GM18873 (cell line): Measurements from ENCODE around the gene SLC6A6.

Source experiments
- ATAC-seq: cut with Tn5 transposase; IDR thresholded peaks from one replicate; pipeline ENCODE4 v1.9.1; 2021; ENCODE audit warnings: mild to moderate bottlenecking, moderate library complexity, moderate number of reproducible peaks; ENCODE audit not compliant: unreplicated experiment, low FRiP score

The SLC6A6 gene

DNA sequence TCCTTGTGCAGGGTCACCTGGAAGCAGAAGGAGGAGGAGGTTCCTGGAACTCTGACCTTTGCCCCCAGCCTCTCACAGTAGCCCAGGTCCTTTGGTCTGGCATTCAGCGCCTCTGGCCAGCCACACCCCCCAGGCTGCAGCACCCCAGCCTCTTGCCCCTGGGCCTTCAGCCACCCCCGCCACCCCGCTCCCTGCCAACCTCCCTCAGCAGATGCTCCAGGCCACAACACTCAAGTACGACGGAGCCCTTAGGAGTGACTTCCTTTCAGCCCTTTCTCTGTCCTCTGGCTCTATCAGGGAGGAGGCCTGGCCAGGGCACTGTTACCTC lies 92.5 kb downstream of the SLC6A6 start:
- no peak for ATAC-seq

DNA sequence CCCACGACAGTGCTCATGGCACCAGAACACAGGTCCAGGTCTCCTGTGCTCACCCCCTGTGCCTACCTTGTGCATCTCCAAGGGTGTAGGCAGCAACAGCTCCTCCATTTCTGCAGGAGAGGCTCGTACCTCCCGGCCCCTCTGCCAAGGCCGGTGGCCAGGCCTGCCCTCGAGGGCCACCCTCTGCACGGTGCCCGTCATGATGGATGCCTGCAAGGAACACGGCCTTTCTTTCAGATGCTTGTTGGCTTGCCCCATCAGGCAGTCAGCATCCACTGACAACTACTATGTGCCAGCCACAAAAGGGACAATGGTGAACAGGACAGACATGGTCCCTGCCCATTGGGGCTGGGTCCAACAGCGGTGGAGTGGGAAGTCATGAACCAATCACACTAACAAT lies 93.9 kb downstream of the SLC6A6 start:
- ATAC-seq = no peak

DNA sequence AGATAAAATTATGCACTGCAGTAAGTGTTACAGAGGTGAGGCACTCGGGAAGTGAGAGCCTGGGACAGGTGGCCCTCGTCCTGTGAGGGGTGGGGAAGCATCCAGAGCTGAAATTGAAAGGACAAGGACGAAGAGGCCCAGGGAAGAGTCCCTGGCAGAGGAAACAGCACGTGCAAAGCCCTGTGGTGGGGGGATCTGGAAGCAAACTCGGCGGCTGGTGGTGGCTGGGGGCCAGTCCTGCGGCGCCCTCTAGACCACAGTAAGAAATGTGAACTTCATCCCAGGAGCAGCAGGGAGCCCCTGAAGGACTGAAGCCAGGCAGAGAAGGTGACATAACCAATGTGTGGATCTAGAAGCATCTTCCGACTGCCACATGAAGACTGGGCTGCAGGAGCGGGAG lies 94.9 kb downstream of the SLC6A6 start:
- ATAC-seq = no peak

GRCh38 chr3:14502472-14502871 lies 100.1 kb downstream of the SLC6A6 start:
- no peak for ATAC-seq

DNA sequence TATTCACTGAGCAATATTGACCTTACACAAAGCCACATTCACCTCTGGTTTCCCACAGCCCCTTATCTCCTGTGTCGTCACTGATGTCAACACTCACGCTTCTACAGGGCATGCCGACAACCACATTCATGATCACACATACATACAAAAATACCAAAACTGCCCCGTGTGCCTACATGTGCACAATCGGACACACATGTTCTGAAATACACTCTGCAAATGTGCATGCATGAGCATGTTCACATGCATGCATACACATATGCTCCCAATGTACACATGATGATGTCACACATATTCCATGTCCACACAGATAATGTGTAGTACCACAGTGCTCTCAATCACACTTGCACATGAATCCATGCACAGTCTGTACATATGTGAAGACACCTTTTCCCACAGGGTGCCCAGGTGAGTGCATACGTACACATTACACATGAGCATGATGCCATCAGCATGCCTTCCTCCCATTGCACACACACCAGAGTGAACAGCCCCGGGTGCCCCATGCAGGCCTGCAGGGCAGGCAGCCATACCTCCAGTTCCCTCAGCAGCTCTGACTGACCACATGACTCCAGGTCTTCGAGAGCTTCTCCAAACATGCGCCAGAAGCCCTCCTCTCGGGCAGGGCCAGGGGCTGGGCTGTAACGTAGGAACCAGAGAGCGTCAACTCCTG lies 100.8 kb downstream of the SLC6A6 start:
- ATAC-seq = no peak

- no peak for ATAC-seq
These were observed 101.3 kb downstream of the SLC6A6 start for GRCh38 chr3:14503706-14504065.

GRCh38 chr3:14505001-14505802 lies 102.8 kb downstream of the SLC6A6 start:
- ATAC-seq = no peak

DNA sequence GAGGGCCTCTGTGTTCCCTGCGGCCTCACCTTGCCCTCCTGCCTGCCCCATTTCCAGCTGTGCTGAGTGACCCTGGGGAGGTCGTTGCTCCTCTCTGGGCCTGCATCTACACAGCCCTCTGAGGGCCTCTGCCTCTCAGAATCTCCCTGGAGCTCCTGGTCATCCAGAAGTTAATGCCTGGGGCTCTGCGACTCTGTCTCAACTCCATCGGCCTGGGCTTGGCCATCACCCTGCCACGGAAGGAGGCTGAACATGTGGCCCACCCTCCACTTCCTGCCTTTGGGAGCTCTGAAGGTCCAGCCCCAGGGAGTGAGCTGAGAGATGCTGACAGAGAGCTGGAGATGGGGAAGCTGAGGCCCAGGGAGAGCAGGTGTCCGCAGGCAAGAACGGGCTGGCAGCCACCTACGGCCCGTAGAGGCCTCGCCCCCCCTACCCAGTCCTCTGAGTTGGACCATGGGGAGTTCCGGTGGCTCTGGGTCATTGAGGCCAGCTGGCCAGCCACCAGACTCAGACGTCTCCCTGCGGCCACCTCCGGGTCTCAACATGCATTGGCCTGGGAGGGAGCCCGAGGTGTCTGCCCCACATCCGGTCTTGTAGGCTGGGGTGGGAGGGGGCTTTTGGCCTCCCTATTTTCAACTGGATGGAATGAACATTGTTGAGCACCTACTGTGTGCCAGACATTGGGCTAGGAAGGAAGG lies 103.5 kb downstream of the SLC6A6 start:
- ATAC-seq = no peak

DNA sequence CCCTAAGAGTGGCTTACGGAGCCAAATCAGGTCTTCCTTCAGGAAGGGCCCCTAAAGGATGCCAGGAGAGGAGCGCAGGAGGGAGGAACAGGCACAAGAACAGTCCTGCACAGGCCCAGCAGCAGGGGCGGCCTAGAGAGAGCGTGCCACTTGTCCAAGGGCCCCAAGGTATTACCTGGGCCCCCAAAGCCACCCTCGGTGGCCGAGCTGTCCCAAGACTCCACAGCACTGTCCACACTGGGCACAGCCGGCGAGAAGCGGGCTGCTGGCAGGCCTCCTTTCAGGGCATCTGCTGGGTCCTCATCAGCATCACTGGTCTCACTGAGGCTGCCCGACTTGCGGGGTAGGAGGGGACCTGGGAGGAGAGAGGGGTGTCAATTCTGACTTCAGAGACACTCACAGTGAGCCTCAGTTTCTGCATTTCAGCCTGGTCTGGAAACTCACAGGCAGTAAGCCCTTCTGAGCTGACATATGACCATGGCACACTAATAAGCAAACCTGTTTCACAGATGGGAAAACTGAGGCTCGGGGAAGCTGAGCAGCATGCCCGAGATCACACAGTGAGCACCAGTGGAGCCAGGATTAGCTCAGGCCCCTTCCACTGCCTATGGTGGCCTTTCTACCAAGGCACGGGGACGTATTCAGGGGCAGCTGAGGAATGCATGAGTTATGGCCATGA lies 104.4 kb downstream of the SLC6A6 start:
- no peak for ATAC-seq

DNA sequence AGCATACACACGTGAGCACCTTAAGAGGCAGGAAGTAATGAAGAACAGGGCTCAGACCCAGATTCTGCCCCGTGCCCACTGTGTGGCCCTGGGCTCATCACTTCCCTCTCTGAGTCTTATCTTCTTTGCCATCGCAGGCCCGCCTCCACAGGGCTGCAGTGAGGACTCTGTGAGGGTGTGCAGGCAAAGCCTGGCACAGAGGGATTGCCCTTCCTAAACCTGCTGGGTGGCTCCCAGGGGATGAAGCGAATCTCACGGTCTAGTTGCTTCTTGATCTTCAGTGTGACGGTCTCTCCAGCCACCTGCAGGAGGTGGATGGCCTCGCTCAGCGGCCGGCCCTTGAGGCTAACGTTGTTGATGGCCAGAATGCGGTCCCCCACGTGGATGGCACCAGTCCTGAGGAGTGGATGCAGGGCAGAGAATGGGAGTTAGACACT lies 104.9 kb downstream of the SLC6A6 start:
- ATAC-seq = no peak

GRCh38 chr3:14507757-14508504 lies 105.5 kb downstream of the SLC6A6 start:
- no peak for ATAC-seq

GRCh38 chr3:14508505-14508819 lies 106.1 kb downstream of the SLC6A6 start:
- ATAC-seq = no peak

GRCh38 chr3:14508966-14509795 lies 106.8 kb downstream of the SLC6A6 start:
- ATAC-seq = no peak

GRCh38 chr3:14509796-14510100 lies 107.3 kb downstream of the SLC6A6 start:
- ATAC-seq = no peak

- ATAC-seq = no peak
These were observed 108.6 kb downstream of the SLC6A6 start for GRCh38 chr3:14510838-14511622.

- no peak for ATAC-seq
These were observed 109.3 kb downstream of the SLC6A6 start for GRCh38 chr3:14511623-14512280.

GRCh38 chr3:14512281-14512941 lies 110.0 kb downstream of the SLC6A6 start:
- no peak for ATAC-seq

GRCh38 chr3:14512942-14513327 lies 110.5 kb downstream of the SLC6A6 start:
- no peak for ATAC-seq
